Fibroblast of skin of right quadriceps (primary cell): Measurements from ENCODE around the gene TPST1.
"Not testable (repeated sequence)": the region's sequence is repeated elsewhere in the genome, so short reads cannot be mapped to it uniquely, and the experiment has no call there.

Experiments
- DNase-seq: peaks from one replicate; pipeline ENCODE4 v3.0.0-alpha.2; 2013

Gene TPST1

DNA sequence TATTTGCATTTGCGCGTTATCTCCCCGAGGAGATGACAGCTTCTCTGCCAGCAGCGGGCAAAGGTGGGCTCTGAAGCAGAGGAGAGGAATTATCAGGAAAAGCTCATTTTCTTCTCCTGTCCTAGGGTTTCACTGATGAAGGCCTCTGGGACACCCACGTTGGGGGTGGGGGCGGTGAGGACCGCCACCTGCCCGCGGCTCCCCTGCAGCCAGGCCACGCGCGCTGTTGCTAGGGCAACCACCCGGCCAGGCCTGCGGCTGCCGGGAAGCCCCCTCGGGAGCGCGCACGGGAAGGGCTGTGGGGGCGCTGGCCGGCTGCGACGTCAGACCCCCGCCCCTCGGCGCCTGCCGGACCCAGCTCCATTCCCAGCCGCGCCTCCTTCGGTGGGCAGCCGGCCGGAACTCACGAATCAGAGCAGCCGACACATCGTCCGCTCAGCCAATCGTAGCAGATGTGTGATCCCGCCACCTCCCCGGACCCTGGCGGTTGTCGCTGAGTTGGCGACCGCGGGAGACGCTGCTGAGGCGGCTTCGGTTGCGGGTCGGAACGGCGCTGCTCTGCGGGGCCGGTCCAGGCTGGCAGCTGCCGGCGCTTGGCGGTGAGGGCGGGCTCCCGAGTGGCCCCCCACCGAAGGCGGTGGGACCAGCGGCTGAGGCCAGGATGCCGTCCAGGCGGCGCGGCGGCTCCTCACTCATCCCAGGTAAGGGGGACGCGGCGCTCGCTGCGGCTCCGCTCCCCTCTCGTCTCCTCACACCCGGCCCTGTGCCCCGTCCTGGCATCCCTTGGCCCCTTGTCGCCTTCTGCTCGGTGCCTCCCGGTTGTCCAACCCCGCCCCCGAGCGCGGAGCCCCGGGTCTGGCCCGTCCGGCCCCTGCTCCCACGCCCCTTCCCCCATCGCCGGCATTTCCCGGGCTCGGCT is at the start of gene TPST1:
Gene TPST1 (plus strand): TSS at position 513 of the 919 bp plus-strand sequence. CDS start 35,092 bp downstream, outside the sequence.
- DNase-seq: peak; percentile 89

DNA sequence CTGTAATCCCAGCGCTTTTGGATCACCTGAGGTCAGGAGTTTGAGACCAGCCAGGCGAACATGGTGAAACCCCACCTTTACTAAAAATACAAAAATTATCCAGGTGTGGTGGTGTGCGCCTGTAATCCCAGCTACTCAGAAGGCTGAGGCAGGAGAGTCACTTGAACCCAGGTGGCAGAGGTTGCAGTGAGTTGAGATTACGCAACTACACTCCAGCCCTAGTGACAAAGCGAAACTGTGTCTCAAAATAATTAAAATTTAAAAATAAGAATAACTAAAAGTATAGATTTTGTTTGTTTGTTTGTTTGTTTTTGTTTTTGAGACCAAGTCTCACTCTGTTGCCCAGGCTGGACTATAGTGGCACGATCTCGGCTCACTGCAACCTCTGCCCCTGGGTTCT is 49.1 kb upstream of the TPST1 start:
- not testable (repeated sequence) for DNase-seq

DNA sequence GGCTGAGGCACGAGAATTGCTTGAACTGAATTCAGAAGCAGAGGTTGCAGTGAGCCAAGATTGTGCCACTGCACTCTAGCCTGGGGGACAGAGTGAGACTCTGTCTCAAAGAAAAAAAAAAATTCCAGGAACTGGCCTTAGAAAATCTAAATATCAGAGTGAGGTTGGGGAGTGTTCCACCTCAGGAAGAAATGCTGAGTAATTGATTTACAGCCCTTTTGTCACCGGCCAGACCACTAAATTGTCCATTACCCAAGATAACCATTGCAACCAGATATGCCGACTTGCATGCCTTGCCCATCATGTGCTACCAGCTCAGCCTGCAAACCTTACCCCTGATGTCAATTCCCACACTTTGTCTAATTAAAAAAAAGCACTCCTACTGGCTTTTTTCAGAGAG is 48.1 kb upstream of the TPST1 start:
- no peak for DNase-seq

DNA sequence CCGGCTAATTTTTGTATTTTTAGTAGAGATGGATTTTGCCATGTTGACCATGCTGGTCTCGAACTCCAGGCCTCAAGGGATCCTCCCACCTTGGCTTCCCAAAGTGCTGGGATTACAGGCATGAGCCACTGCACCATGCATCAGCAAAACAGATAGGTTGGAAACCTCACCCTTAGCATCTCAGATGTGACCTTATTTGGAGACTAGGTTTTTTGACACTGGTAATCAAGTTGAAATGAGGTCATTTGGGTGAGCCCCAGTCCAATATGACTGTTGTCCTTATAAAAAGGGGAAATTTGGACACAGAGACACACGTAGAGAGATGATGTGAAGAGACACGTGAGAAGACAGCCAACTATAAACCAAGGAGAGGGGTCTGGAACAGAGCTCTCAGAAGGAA is 42.5 kb upstream of the TPST1 start:
- DNase-seq: no peak

DNA sequence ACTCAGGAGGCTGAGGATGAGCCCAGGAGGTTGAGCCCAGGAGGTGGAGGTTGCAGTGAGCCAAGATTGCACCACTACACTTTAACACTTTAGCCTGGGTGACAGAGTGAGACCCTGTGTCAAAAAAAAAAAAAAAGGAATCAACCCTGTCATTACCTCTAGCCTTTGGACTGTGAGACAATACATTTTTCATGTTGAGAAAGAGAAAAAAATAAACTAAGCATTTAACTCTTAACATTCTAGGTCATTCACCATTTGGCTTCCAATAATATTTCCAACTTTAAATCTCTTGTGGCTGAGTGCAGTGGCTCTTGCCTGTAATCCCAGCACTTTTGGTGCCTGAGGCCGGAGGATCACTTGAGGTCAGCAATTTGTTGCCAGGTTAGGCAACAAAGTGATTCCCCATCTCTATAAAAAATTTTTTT is 41.9 kb upstream of the TPST1 start:
- no peak for DNase-seq

DNA sequence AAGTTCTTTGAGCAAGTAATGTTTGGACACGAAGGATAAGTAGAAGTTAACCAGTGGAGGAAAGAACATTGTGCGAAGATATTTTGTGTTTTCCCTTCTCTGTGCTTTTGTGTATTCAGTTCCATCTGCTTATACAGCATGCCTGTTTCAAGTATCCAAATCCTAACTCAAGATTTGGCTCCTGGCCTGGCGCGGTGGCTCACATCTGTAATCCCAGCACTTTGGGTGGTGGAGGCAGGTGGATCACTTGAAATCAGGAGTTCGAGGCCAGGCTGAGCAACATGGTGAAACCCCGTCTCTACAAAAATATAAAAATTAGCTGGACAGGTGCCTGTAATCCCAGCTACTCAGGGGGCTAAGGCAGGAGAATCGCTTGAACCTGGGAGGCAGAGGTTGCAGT is 40.8 kb upstream of the TPST1 start:
- DNase-seq: no peak

DNA sequence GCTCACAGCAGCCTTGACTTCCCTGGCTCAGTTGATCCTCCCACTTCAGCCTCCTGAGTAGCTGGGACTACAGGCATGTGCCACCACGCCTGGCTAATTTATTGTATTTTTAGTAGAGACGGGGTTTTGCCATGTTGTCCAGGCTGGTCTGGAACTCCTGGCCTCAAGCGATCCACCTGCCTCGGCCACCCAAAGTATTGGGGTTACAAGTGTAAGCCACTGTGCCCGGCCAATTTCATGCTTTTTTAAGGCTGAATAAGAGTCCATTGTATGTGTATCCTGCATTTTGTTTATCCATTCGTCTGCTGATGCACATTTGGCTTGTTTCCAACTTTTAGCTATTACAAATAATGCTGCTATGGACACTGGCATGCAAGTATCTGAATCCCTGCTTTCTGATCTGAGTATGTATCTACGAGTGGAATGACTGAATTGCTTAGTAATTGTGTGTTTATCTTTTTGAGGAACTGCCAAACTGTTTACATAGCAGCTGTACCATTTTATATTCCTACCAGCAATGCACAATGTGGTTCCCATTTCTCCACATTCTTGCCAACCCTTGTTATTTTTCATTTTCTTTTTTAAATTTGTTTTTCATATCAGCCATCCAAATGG is 37.3 kb upstream of the TPST1 start:
- peak; percentile 74 for DNase-seq

DNA sequence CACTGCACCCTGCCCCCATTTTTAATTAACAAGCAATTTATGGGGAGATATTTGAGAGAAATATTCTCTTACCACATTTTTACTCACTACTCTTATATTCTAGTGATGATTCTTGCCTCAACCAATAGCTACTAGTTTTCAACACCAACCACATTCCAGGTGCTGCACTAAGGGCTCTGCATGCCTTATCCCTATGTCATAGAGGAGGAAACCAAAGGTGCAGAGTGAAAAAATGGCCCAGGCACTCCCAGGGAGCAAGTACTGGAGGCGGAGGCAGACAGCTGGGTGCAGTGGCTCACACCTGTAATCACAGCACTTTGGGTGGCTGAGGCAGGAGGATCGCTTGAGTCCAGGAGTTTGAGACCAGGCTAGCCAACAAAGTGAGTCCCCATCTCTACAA is 35.5 kb upstream of the TPST1 start:
- DNase-seq: no peak

DNA sequence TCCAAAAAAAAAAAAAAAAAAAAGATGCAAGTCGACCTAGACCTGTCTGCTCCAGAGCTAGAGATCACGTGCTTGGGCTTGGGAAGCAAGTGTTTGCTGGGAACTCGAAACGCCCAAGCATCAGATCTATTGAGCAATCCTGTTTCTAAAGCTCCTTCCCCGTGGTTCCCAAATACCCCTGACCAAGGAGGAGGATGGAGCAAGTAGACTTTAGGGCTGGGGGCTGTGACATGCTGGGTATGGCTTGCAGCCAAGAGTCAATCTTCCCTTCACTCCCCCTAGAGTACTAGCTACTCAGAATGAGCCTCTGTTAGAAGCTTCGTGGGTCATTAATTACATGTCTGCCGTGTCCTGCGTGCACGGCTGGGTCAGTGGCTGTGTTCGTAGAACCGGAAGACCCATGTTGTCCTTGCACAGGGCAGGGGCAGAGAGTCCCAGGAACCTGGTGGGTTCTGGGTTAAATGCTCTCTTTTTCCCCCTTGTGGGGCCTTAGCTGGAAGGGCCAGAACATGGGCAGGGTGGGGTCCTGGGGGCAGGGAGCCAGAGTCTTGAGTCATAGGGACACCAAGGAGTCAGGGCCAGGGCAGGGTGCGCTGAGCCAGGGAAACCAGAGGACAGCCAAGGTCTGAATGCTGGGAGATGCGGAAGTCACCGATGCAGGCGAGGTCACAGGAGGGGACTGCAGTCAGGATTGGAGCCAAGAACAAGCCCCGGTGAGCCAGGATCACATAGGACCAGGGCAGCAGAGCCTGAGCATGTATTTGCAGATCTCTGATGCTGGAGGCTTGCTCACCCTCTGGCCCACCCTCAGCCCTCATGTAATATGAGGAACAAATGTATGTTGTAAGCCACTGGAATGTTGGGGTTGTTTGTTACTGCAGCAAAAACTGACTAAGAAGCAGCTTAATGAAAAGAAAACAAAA is 34.6 kb upstream of the TPST1 start:
- DNase-seq: no peak

DNA sequence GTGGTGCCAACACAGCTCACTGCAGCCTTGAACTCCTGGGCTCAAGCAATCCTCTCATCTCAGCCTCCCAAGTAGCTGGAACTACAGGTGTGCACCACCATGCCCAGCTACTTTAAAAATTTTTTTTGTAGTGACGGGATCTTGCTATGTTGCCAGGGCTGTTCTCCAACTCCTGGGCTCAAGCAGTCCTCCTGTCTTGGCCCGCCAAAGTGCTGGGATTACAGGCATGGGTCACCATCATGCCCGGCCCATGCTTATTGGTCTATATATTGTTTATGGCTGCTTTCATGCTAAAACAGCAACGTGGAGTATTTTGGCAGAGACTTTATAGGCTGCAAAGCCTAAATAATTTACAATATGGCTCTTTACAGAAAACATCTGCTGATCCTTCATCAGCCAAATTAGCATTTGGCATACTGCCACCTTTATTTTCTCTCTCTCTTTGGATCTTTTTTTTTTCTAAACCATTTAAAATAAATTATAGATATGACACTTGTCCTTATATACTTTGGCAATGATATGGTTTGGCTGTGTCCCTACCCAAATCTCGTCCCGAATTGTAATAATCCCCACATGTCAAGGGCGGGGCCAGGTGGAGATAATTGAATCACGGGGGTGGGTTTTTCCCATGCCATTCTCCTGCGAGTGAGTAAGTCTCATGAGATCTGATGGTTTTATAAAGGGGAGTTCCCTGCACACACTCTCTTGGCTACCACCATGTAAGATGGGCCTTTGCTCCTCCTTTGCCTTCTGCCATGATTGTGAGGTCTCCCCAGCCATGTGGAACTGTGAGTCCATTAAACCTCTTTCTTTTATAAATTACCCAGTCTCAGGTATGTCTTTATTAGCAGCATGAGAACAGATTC is 32.4 kb upstream of the TPST1 start:
- not testable (repeated sequence) for DNase-seq

DNA sequence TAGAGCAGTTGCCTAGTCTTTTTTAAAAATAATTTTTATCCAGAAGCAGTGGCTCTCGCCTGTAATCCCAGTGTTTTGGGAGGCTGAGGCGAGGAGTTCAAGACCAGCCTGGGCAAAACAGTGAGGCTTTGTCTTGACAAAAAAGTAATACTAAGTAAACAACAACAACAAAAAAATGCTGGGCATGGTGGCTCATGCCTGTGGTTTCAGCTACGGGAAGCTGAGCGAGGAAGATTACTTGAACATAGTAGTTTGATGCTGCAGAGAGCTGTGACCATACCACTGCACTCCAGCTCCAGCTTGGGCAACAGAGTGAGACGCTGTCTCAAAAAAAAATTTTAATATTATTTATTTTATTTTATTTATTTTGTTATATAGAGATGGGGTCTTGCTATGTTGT is 31.3 kb upstream of the TPST1 start:
- peak; percentile 32 for DNase-seq

DNA sequence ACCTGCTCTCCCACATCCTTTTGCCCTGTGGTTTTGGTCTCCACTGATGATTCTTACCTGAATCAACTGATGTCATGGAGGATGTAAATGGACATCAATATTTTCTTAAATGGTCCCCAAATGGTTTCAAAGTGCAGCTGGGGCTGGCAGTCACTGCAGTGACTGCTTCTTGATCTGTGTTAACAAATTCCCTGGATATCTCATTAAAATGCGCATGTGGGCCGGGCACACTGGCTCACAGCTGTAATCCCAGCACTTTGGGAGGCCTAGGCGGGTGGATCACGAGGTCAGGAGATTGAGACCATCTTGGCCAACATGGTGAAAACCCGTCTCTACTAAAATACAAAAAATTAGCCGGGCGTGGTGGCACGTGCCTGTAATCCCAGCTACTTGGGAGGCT is 30.1 kb upstream of the TPST1 start:
- DNase-seq: not testable (repeated sequence)

DNA sequence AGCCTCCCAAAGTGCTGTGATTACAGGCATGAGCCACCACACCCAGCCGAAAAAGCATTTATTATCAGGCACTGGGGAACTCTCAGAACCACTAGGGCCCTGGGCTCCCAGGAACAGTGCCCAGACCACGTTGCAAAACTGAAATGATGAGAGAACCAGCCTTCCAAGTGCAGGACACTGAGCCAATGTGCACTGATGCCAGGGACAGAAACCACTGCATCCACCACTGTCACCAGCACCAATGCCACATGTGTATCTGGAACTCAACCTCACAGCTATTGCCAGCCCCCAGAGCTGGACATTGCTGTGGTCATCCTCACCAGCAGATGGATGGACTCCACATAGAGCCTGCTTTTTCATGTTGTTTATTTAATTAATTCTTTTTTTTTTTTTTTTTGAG is 28.2 kb upstream of the TPST1 start:
- DNase-seq: no peak

DNA sequence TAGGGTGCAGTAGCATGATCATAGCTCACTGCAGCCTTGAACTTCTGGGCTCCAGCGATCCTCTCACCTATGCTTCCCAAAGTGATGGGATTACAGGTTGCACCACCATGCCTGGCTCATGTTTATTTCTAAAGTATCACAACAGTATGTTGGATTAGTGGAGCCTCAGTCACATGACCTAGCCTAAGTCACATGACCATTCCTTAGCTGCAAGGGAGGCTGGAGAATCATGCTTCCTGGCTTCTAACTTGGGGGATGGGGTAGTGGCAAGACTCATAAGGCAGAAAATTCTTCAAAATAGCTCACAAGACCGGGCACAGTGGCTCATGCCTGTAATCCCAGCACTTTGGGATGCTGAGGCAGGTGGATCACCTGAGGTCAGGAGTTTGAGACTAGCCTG is 26.9 kb upstream of the TPST1 start:
- DNase-seq: no peak

DNA sequence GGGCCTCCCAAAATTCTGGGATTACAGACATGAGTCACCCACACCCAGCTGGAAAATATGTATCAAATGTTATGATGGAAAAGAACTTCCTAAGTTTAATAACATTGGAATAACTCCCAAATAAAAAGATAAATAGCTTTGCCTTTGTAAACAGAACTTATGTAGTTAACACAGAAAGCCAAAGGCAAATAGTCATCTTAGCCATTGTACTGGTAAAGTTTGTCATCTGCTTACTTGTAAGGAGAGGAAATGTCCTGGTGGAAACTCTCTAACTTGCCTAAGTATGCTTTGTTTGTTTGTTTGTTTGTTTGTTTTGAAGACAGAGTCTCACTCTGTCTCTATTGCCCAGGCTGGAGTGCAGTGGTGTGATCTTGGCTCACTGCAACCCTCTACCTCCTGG is 23.8 kb upstream of the TPST1 start:
- DNase-seq: no peak

DNA sequence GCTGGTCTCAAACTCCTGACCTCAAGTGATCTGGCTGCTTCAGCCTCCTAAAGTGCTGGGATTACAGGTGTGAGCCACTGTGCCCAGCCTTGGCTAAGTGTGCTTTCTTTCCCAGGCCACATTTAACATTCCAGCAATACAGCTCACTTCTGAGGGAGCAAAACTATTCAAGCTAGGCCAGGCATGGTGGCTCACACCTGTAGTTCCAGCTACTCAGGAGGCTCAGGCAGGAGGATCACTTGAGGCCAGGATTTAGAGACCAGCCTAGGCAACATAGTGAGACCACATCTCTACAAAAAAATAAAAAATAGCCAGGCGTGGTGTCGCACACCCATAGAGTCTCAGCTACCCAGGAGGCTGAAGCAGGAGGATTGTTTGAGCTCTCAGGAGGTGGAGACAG is 23.3 kb upstream of the TPST1 start:
- DNase-seq: no peak

DNA sequence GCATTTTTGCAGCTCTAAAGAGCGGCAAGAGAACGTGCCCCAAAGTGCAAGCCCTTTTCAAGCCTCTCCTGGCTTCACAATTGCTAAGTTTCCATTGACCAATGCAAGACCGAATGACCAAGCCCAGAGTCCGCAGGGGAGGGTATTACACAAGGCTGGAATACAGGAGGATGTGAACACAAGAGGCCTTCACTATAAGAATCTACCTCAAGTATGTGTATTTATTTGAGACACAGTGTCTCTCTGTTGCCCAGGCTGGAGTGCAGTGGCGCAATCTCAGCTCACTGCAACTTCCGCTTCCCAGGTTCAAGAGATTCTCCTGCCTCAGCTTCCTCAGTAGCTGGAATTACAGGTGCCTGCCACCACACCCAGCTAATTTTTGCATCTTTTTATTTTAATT is 22.2 kb upstream of the TPST1 start:
- DNase-seq: no peak

DNA sequence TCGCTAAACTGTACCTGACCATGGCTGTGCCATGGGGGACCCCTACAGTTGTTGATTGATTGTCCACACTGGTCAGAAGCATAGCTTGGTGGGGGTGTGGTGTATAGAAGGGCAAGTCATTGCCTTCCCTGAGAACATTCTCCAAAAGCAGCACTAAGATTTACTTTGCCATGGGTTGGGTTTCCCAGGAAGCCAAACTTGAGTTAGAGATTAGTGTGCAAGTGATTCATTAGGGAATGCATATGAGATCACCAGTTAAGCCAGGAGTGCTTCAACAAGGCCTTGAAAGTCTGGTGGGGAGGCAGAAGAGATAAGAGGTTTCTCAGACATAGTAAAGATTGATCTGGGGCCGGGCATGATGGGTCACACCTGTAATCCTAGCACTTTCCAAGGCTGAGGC is 21.4 kb upstream of the TPST1 start:
- DNase-seq: peak; percentile 77

DNA sequence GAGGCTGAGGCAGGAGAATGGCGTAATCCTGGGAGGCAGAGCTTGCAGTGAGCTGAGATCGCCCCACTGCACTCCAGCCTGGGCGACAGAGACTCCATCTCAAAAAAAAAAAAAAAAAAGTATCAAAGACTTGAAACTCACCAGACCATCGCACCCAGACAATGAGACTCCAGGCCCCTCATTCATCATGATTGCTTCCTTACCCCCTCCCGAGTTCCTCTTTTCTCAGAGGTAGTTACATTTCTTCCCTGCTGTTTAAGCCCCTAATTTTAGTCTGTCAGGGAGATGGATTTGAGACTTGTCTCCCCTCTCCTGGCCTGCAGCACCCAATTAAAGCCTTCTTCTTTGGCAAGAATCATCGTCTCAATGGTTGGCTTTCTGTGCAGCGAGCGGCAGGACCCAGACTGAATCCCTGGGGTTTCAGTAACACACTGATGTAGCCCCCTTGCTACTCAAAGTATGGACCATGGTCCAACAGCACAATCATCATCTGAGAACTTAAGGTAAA is 19.4 kb upstream of the TPST1 start:
- no peak for DNase-seq

DNA sequence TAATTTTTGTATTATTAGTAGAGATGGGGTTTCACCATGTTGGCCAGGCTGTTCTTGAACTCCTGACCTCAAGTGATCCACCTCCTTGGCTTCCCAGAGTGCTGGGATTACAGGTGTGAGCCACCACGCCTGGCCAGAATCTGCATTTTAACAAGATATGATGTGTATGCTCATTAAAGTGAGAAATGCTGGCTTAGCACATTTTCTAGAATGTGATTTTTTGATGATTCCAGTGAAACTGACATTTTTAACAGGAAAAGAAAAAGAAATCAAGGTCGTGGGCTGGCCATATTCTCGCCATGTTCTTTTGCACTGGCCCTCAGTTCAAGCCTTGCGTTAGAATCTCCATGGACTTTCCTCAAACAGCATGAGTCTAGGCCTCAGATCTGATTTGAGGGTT is 18.1 kb upstream of the TPST1 start:
- DNase-seq: no peak

DNA sequence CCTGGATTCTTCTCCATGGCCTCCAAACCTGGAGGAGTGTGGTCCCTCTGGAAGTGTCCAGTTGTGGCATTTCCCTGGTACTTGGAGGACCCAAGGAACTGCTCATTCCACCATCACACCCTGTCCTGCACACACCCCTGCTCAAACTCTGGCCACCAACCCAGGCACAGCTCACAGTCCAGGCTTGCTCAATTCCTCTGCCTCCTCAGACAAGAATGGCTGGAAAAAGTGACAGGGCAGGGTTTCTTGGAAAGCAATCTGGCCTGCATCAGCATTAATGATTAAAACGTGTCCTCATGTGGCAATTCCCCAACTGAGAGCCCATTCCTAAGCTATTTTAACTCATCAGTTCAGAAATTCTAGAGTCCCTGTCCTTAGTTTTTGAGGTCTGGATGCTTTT is 17.2 kb upstream of the TPST1 start:
- DNase-seq: peak; percentile 65

DNA sequence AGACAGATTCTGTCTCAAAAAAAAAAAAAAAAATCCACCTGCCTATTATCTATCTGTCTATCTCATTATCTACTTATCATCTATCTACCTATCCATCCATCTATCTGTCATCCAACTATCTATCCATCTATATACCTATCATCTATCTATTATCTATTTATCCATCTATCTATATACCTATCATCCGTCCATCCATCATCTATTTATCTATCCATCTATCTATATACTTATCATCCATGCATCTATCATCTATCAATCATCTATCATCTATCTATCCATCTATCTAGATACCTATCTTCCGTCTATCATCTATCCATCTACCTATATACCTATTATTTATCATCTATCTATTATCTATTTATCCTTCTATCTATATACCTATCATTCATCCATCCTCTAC is 16.5 kb upstream of the TPST1 start:
- DNase-seq: no peak
